Epithelial cell of esophagus (primary cell): ENCODE results near the gene POLR3C.

Experiments used
- DNase-seq: peaks from one replicate; pipeline ENCODE4 v3.0.0; 2010; ENCODE audit warnings: low read depth
- H3K4me3 ChIP-seq: 2 replicates; pipeline ENCODE4 v1.5.1; 2011; ENCODE audit warnings: mild to moderate bottlenecking, low read length, control low read depth
- TF ChIP-seq, protein P1 (sequence below): IDR thresholded peaks from 2 replicates; pipeline ENCODE4 v1.5.1; 2011; ENCODE audit warnings: low read depth, mild to moderate bottlenecking, low read length, control low read depth, inconsistent platforms; ENCODE audit not compliant: insufficient read depth; ENCODE audit errors: missing control alignments

Gene POLR3C

DNA sequence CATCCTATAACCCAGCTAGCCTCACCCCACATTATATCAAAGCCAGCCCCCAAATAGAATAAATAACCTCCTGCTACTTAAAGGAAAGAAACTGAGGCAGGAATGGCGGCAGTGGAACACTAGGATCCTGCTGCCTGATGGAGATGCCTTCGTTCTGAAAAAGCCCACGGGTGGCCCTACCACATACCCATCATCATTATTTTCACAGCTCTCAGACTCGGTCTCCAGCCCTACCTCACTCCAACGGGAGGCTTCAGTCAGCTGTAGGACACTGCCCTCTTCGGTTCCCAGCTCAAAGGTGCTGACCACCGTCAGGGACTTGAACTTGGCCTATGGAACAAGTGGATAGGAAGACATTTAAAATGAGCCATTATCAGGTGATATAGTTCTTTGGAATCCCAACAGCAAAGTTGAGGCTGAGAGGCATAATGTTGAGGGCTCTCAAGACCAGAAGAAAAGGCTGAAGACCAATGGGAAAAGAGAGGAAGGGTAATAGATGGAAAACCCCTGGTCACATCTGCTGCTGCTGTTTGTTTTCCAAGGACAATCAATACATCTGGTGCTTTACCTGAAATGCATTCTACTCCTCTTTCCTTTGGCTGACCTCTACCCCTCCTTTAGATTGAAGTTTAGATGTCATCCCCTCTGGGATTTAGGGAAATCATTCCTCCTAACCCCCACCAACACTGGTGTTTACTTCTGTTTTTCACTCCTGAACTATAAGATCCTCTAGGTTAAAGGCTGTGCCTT, 69.5 kb downstream of the POLR3C start:
- TF ChIP-seq, protein P1, sequence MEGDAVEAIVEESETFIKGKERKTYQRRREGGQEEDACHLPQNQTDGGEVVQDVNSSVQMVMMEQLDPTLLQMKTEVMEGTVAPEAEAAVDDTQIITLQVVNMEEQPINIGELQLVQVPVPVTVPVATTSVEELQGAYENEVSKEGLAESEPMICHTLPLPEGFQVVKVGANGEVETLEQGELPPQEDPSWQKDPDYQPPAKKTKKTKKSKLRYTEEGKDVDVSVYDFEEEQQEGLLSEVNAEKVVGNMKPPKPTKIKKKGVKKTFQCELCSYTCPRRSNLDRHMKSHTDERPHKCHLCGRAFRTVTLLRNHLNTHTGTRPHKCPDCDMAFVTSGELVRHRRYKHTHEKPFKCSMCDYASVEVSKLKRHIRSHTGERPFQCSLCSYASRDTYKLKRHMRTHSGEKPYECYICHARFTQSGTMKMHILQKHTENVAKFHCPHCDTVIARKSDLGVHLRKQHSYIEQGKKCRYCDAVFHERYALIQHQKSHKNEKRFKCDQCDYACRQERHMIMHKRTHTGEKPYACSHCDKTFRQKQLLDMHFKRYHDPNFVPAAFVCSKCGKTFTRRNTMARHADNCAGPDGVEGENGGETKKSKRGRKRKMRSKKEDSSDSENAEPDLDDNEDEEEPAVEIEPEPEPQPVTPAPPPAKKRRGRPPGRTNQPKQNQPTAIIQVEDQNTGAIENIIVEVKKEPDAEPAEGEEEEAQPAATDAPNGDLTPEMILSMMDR, result no peak
- H3K4me3 ChIP-seq, result no peak overlapping the region
- no peak for DNase-seq
